Gastrocnemius medialis (tissue), 4 donors: ENCODE results near the gene LCN15. TPM values are rescaled to one million over a fixed set of nuclear protein-coding genes. Genes with fewer than 3 reads are reported as not detected.
"Not testable (repeated sequence)": the region's sequence is repeated elsewhere in the genome, so short reads cannot be mapped to it uniquely, and the experiment has no call there.

Experiments
- ATAC-seq, 2 donors: fragments of 150-250 bp; one replicate each; pipeline ENCODE4 v1.9.1; 2016
- DNase-seq, 2 donors: peaks; one replicate each; pipeline ENCODE4 v3.0.0-alpha.2; 2019
- H3K27ac ChIP-seq, 4 donors: fragments of 200-600 bp; sonication (generic); 1 replicate in 1 of 4; 2 replicates in 3 of 4; pipeline ENCODE4 v1.5.1; 2016 to 2018; ENCODE audit warnings: mild to moderate bottlenecking in 2 of 4, moderate library complexity in 1 of 4
- H3K27me3 ChIP-seq, 3 donors: fragments of 200-600 bp; sonication (generic) in 2 of 3; 1 replicate in 1 of 3; 2 replicates in 2 of 3; pipeline versions ENCODE4 v1.5.1 to v1.6.0; 2016 to 2019; ENCODE audit warnings: mild to moderate bottlenecking in 1 of 3, moderate library complexity in 1 of 3
- H3K36me3 ChIP-seq, 2 donors: fragments of 200-600 bp; sonication (generic) in 1 of 2; one replicate each; pipeline ENCODE4 v1.5.1; 2017 to 2018
- H3K4me1 ChIP-seq, 2 donors: fragments of 200-600 bp; sonication (generic) in 1 of 2; one replicate each; pipeline ENCODE4 v1.5.1; 2016 to 2017; ENCODE audit warnings: mild to moderate bottlenecking in 2 of 2
- H3K4me3 ChIP-seq, 4 donors: fragments of 200-600 bp; sonication (generic) in 3 of 4; 1 replicate in 1 of 4; 2 replicates in 3 of 4; pipeline ENCODE4 v1.5.1; 2016 to 2019; ENCODE audit warnings: mild to moderate bottlenecking in 2 of 4
- H3K9me3 ChIP-seq, 3 donors: fragments of 200-600 bp; sonication (generic) in 2 of 3; 1 replicate in 1 of 3; 2 replicates in 2 of 3; pipeline ENCODE4 v1.5.1; 2016 to 2019
- POLR2A ChIP-seq, 2 donors: fragments of 450-650 bp; IDR thresholded peaks; one replicate each; pipeline ENCODE4 v1.6.1; 2017; ENCODE audit warnings: antibody characterized with exemption in 2 of 2, mild to moderate bottlenecking in 2 of 2, moderate library complexity in 2 of 2
- in situ Hi-C, 4 donors: fragments of 200-750 bp; cut with MboI; loops; one replicate each; pipeline versions ENCODE4 v1.15.0 to v1.8.0; 2017; ENCODE audit warnings: low sequenced_read_pairs in 4 of 4
- intact Hi-C: fragments of 100-400 bp; cut with DNase I; formaldehyde crosslinking; loops from one replicate; pipeline ENCODE4 v1.15.1; 2023; ENCODE audit warnings: low total_unique reads
- total RNA-seq, 4 donors: library from RNA; depleted of rRNA; stranded (reverse); fragments of >200 nt; gene quantifications; one replicate each; pipeline versions ENCODE4 v1.1.0 to v1.2.3, GENCODE V29; 2016
- TF ChIP-seq, protein P1 (sequence below), 5 experiments: fragments of 450-650 bp in 3 of 5; fragments of 200-600 bp in 2 of 5; sonication (generic) in 2 of 5; IDR thresholded peaks in 4 of 5; conservative IDR thresholded peaks in 1 of 5; 1 replicate in 4 of 5; 2 replicates in 1 of 5; pipeline ENCODE4 v1.5.1; 2016 to 2019; ENCODE audit warnings: antibody characterized with exemption in 5 of 5, mild to moderate bottlenecking in 3 of 5, moderate library complexity in 3 of 5

Gene LCN15
- total RNA-seq, 4 donors from 2014 or later = not detected

GRCh38 chr9:136799079-136799853, 34.9 kb upstream of the LCN15 start:
- DNase-seq (no peak), ATAC-seq (no peak)
- TF ChIP-seq POLR2A (IDR thresholded peaks at IDR 0.05) = no peak
- TF ChIP-seq, protein P1, sequence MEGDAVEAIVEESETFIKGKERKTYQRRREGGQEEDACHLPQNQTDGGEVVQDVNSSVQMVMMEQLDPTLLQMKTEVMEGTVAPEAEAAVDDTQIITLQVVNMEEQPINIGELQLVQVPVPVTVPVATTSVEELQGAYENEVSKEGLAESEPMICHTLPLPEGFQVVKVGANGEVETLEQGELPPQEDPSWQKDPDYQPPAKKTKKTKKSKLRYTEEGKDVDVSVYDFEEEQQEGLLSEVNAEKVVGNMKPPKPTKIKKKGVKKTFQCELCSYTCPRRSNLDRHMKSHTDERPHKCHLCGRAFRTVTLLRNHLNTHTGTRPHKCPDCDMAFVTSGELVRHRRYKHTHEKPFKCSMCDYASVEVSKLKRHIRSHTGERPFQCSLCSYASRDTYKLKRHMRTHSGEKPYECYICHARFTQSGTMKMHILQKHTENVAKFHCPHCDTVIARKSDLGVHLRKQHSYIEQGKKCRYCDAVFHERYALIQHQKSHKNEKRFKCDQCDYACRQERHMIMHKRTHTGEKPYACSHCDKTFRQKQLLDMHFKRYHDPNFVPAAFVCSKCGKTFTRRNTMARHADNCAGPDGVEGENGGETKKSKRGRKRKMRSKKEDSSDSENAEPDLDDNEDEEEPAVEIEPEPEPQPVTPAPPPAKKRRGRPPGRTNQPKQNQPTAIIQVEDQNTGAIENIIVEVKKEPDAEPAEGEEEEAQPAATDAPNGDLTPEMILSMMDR (IDR thresholded peaks at IDR 0.05 in 4 of 5, conservative IDR thresholded peaks at IDR 0.05 in 1 of 5) = no peak
- no peaks in the 10 kb centered on the region for H3K36me3 ChIP-seq
- H3K4me1 ChIP-seq = peaks cover 13 to 15% of the 10 kb centered on the region in 2 donors
- peaks cover 43 to 58% (median 45%) of the 10 kb centered on the region in 3 donors for H3K27me3 ChIP-seq
- H3K27ac ChIP-seq = no peak overlapping the region
- no peaks in the 10 kb centered on the region for H3K9me3 ChIP-seq
- in situ Hi-C loops (loop anchor here in 1 of 4 donors (25.0 kb wide), 1 partner anchor 138 kb away; the partner anchor contains the start of genes C8G and FBXW5), intact Hi-C loops (no loop called here)
- peak overlapping the region in 3 of 4 donors; percentile 23 to 42 (median 38) for H3K4me3 ChIP-seq

- H3K9me3 ChIP-seq = no peaks in the 10 kb centered on the region
- in situ Hi-C loops = loop anchor here in 1 of 4 donors (25.0 kb wide), 1 partner anchor 139 kb away; the partner anchor contains the start of genes C8G and FBXW5
- no peak for DNase-seq
- H3K4me3 ChIP-seq = no peak overlapping the region
- TF ChIP-seq, protein P1 (IDR thresholded peaks at IDR 0.05 in 4 of 5, conservative IDR thresholded peaks at IDR 0.05 in 1 of 5) = no peak
- no peak overlapping the region for H3K27ac ChIP-seq
- peaks cover 43 to 58% (median 45%) of the 10 kb centered on the region in 3 donors for H3K27me3 ChIP-seq
- no peaks in the 10 kb centered on the region for H3K36me3 ChIP-seq
- ATAC-seq = no peak
- H3K4me1 ChIP-seq = peaks cover 13 to 15% of the 10 kb centered on the region in 2 donors
- intact Hi-C loops = no loop called here
These were observed 34.4 kb upstream of the LCN15 start for GRCh38 chr9:136798708-136799078.

GRCh38 chr9:136796775-136797347, 32.5 kb upstream of the LCN15 start:
- peaks cover 16 to 17% of the 10 kb centered on the region in 2 donors for H3K4me1 ChIP-seq
- H3K9me3 ChIP-seq, H3K27ac ChIP-seq, ATAC-seq, DNase-seq, H3K4me3 ChIP-seq, intact Hi-C loops, H3K36me3 ChIP-seq: not testable (repeated sequence)
- in situ Hi-C loops = loop anchor here in 1 of 4 donors (25.0 kb wide), 1 partner anchor 140 kb away; the partner anchor contains the start of genes C8G and FBXW5
- peaks cover 37 to 52% (median 45%) of the 10 kb centered on the region in 3 donors for H3K27me3 ChIP-seq

DNA sequence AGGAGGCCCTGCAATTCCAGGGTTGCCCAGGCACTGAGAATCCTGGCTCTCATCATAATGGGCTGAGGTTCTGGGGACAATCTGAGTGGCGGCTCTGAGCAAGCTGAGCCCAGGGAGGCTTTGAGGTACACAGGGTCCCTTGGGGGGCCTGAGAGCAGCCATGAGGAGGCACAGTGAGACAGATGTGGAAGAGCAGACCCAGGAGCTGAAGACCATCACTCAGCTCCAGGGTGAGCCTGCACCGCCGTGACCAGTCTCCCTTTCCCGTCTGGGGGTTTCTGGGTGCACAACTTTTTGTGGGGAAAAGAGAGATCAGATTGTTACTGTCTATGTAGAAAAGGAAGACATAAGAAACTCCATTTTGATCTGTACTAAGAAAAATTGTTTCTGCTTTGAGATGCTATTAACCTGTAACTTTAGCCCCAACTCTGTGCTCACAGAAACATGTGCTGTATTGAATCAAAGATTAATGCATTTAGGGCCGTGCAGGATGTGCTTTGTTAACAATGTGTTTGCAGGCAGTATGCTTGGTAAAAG, 32.0 kb upstream of the LCN15 start, which contains the start of gene CCDC183:
CCDC183 (plus strand) TSS at position 101 of the 537 bp plus-strand sequence; CDS start at position 161, 60 bp downstream.
- Histone ChIP-seq H3K36me3 (no peaks in the 10 kb centered on the region), H3K27ac (no peak within 1 kb of the TSS), H3K4me3 (no peak within 1 kb of the TSS), H3K9me3 (no peaks in the 10 kb centered on the region), H3K27me3 (peaks cover 32 to 46% (median 42%) of the 10 kb centered on the region in 3 donors), H3K4me1 (peaks cover 19 to 23% of the 10 kb centered on the region in 2 donors)
- TF ChIP-seq, protein P1 (IDR thresholded peaks at IDR 0.05 in 4 of 5, conservative IDR thresholded peaks at IDR 0.05 in 1 of 5) = no peak
- TF ChIP-seq POLR2A (IDR thresholded peaks at IDR 0.05) = no peak
- no peak for ATAC-seq
- intact Hi-C loops (no loop called here), in situ Hi-C loops (loop anchor here in 1 of 4 donors (25.0 kb wide), 1 partner anchor 141 kb away; the partner anchor contains the start of genes C8G and FBXW5)
- DNase-seq = no peak
